ENCODE data around the gene MEI1.

DNA sequence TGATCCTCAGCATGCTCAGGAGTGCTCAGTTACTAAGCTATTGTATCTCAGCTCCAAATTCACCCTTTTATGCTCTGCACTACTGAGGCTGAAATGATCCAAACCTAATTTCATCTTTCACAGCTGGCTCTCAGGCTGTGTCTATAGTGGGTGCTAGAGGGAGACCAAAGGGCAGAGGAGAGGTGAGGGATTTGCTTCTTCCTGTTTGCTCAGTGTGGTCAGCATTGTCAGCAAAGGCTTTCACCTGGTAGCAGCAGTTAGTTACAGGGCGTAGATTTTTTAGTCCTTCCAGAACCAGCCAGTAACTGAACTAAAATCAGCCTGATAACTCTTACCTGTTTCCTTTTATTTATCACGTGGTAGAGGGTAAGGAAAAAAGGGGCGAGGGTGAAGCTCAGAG is 45.0 kb upstream of the MEI1 start:
- TF ChIP-seq, protein P1, sequence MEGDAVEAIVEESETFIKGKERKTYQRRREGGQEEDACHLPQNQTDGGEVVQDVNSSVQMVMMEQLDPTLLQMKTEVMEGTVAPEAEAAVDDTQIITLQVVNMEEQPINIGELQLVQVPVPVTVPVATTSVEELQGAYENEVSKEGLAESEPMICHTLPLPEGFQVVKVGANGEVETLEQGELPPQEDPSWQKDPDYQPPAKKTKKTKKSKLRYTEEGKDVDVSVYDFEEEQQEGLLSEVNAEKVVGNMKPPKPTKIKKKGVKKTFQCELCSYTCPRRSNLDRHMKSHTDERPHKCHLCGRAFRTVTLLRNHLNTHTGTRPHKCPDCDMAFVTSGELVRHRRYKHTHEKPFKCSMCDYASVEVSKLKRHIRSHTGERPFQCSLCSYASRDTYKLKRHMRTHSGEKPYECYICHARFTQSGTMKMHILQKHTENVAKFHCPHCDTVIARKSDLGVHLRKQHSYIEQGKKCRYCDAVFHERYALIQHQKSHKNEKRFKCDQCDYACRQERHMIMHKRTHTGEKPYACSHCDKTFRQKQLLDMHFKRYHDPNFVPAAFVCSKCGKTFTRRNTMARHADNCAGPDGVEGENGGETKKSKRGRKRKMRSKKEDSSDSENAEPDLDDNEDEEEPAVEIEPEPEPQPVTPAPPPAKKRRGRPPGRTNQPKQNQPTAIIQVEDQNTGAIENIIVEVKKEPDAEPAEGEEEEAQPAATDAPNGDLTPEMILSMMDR (conservative IDR thresholded peaks at IDR 0.05; ENCODE audit: low read length), result no peak
- no peak for TF ChIP-seq EZH2phosphoT487 (IDR thresholded peaks at IDR 0.05; ENCODE audit: borderline replicate concordance)

All from Loucy (cell line).